Embryonic facial prominence (tissue), 1 donor: ENCODE measurements around the gene ITM2C.

Experiments used
- DNase-seq: peaks from one replicate; pipeline ENCODE4 v3.0.0-alpha.2; 2016; ENCODE audit errors: extremely low spot score

The ITM2C gene

GRCh38 chr2:230872968-230873660, 8.4 kb downstream of the ITM2C start:
- DNase-seq: no peak

GRCh38 chr2:230873661-230874401, 9.1 kb downstream of the ITM2C start:
- DNase-seq: no peak

GRCh38 chr2:230874456-230874855, 9.7 kb downstream of the ITM2C start:
- DNase-seq: no peak

- no peak for DNase-seq
These were observed 10.1 kb downstream of the ITM2C start for GRCh38 chr2:230874876-230875275.

GRCh38 chr2:230875347-230876315, 10.9 kb downstream of the ITM2C start:
- no peak for DNase-seq

- no peak for DNase-seq
These were observed 12.5 kb downstream of the ITM2C start for GRCh38 chr2:230877116-230877758.

GRCh38 chr2:230877759-230878598, 13.2 kb downstream of the ITM2C start:
- no peak for DNase-seq

GRCh38 chr2:230878599-230879188, 14.0 kb downstream of the ITM2C start:
- DNase-seq: no peak

- DNase-seq: no peak
These were observed 14.6 kb downstream of the ITM2C start for GRCh38 chr2:230879271-230879882.

- DNase-seq: no peak
These were observed 15.1 kb downstream of the ITM2C start for GRCh38 chr2:230879891-230880290.

GRCh38 chr2:230881840-230882239, 17.1 kb downstream of the ITM2C start:
- DNase-seq: no peak

- DNase-seq: peak; percentile 69
These were observed 20.9 kb downstream of the ITM2C start for GRCh38 chr2:230885463-230886130.

- no peak for DNase-seq
These were observed 21.5 kb downstream of the ITM2C start for GRCh38 chr2:230886206-230886605.

GRCh38 chr2:230886671-230887071, 21.9 kb downstream of the ITM2C start:
- no peak for DNase-seq

GRCh38 chr2:230887342-230887741, 22.6 kb downstream of the ITM2C start:
- no peak for DNase-seq

- no peak for DNase-seq
These were observed 24.2 kb downstream of the ITM2C start for GRCh38 chr2:230888824-230889400.

GRCh38 chr2:230889911-230890601, 25.3 kb downstream of the ITM2C start:
- DNase-seq: no peak

GRCh38 chr2:230890646-230891045, 25.9 kb downstream of the ITM2C start:
- DNase-seq: no peak
